Erythroblast (primary cell): ENCODE measurements around the gene FBLN2.

Experiments
- GATA1 ChIP-seq: IDR thresholded peaks from 2 replicates; pipeline ENCODE4 v1.6.1; 2011; ENCODE audit warnings: low read depth, mild to moderate bottlenecking, control low read depth, low read length, moderate library complexity
- POLR2A ChIP-seq: IDR thresholded peaks from 2 replicates; pipeline ENCODE4 v1.6.1; 2011; ENCODE audit warnings: mild to moderate bottlenecking, low read length

- TF ChIP-seq POLR2A (no peak), GATA1 (no peak)
Measured at GRCh38 chr3:13529196-13530112, 19.5 kb upstream of the FBLN2 start.
